Measurements from ENCODE around the gene GPR55.

The GPR55 gene

DNA sequence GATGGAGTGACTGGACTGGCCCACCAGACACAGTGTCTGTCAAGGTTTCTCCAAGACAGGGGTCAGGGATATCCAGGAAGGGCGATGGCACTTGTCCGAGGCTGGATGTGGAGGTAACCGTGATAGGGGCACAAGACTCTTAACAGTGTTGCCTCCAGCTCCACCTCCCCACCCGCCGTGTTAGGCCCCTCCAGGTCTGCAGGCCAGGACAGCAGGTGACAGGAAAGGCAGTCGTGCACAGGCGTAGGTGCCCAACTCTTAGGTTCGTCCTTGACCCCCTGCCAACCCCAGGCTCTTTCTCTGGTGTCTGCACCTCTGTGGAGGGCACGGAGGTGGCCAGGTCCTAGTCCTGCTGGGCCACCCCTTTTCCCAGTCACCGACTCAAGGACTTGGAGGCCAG lies 50.2 kb downstream of the GPR55 start:
- DNase-seq (ENCODE audit: extremely low read depth, low read depth), result no peak
- TF ChIP-seq, protein P1, sequence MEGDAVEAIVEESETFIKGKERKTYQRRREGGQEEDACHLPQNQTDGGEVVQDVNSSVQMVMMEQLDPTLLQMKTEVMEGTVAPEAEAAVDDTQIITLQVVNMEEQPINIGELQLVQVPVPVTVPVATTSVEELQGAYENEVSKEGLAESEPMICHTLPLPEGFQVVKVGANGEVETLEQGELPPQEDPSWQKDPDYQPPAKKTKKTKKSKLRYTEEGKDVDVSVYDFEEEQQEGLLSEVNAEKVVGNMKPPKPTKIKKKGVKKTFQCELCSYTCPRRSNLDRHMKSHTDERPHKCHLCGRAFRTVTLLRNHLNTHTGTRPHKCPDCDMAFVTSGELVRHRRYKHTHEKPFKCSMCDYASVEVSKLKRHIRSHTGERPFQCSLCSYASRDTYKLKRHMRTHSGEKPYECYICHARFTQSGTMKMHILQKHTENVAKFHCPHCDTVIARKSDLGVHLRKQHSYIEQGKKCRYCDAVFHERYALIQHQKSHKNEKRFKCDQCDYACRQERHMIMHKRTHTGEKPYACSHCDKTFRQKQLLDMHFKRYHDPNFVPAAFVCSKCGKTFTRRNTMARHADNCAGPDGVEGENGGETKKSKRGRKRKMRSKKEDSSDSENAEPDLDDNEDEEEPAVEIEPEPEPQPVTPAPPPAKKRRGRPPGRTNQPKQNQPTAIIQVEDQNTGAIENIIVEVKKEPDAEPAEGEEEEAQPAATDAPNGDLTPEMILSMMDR (IDR thresholded peaks at IDR 0.05; ENCODE audit: low read depth, low read length), result no peak

DNA sequence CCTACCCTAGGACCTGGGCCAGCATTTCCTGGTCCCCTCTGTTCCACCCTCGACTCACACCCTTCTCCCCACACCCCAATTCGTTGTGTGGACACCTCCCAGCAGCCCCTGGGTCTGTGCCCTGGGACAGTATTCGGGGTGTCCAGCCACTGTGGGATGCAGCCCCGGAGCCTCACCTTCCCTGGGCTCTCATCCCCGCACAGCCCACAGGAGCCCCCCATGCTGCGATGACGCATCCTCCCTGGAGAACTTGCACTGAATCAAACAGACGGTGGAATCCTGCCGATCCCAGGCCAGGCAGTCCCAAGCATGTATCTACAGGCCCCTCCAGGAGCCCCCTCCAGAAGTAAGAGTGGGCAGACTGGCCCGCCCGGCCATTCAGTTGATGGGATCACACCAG lies 50.6 kb downstream of the GPR55 start:
- TF ChIP-seq, protein P1 (IDR thresholded peaks at IDR 0.05; ENCODE audit: low read depth, low read length), result no peak
- DNase-seq (ENCODE audit: extremely low read depth, low read depth), result no peak

DNA sequence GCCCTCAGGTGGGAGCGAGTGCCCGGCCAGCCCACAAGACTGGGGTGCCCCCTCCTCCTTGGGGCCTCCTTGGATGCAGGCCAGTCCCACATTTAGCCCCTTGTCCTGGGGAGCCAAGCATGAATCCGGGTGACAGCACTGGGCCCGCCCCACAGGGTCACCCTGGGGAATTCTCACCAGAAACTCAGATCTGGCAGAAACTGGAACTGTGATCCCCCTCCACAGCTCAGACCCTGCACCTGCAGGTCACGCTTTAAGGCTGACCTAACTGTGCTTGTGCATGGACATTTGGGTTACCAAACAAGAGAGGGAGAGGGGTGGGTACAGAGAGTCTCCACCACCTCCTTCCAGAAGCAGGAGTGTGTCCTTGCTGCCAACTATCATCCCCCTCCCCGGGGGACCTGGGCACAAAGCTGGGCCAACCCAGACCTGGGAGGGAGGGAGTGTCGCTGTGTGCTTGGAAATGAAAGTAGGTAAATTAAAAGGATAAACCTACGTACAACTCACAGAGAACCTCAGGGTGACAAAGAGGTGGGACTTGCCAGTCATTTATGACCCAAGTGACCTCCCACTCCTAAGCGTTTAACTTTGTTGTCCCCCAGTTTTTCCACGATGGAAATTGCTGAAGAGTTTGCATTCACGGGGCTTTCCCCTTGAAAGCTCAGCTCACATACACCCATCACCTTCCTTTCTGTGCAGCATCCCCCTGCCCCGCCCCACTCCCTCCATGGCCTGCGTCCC lies 51.2 kb downstream of the GPR55 start:
- TF ChIP-seq, protein P1 (IDR thresholded peaks at IDR 0.05; ENCODE audit: low read depth, low read length), result no peak

DNA sequence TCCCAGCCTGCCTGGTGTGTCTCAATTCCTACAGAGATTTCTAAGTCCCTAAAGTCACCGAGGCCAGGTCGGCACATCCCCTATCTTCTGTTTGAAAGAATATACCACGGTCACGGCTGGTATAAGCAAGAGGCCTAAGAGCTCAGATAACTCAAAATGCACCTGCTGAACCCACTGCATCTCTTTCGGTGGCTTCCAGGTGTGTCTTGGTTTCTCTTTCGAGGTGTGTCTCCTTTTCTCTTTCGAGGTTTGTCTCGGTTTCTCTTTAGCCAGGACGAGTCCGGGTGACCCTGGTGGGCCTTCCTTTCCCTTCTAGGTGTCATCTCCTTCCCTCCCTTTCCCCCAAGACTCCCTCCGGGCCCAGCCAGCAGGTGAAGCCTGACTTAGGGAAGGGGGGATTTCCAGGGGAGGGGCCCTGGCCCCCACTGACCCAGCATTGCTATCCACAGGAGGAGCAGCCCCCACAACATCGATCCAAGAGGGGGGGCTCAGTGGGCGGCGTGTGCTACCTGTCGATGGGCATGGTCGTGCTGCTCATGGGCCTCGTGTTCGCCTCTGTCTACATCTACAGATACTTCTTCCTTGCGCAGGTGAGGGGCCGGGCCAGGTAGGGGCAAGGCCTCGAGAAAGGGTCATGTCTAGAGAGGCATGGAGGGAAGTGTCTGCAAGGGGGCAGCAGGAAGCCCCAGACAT lies 51.9 kb downstream of the GPR55 start:
- TF ChIP-seq, protein P1 (IDR thresholded peaks at IDR 0.05; ENCODE audit: low read depth, low read length), result no peak
- no peak for DNase-seq (ENCODE audit: extremely low read depth, low read depth)

More for the DNA sequence above, 51.2 kb downstream of the GPR55 start:
- no peak for DNase-seq (ENCODE audit: extremely low read depth, low read depth)

DNA sequence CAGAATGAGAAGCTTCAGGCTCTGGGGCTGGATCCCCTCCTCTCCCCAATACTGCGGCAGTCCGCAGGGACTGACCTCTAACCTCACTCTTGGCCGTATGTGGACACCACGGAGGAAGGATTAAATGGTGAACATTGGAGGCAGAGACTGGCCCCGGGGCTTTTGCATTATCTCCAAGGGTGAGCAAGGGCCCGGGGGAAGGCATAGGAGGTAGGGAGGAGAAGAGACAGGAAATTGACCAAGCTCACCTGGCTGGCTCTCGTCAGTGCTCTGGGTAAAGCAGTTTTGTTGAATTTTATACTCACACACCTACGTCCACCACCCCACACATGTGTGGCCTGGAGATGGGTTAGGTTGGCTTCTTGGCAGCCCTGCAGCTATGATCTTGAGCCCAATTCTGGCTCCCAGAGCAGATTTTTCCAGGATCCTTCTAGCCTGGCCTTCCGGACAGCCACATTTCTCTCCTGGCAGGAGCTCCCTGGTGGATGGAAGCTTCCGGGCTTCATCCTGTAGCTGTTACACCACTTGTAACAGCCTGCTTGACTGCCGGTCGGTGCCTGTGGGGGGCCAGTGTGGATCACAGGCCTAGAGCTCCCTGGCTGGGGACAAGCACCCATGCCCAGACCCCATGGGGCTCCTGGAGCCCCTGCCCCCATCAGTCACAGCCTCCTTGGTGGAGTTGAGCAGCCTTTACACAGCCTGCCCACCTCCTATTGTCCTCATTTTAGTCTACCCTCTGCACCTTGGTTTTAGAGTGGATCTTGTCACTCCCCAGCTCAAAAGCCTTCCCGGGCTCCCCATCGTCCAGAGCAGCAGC lies 52.7 kb downstream of the GPR55 start:
- DNase-seq (ENCODE audit: extremely low read depth, low read depth), result no peak
- TF ChIP-seq, protein P1 (IDR thresholded peaks at IDR 0.05; ENCODE audit: low read depth, low read length), result no peak

DNA sequence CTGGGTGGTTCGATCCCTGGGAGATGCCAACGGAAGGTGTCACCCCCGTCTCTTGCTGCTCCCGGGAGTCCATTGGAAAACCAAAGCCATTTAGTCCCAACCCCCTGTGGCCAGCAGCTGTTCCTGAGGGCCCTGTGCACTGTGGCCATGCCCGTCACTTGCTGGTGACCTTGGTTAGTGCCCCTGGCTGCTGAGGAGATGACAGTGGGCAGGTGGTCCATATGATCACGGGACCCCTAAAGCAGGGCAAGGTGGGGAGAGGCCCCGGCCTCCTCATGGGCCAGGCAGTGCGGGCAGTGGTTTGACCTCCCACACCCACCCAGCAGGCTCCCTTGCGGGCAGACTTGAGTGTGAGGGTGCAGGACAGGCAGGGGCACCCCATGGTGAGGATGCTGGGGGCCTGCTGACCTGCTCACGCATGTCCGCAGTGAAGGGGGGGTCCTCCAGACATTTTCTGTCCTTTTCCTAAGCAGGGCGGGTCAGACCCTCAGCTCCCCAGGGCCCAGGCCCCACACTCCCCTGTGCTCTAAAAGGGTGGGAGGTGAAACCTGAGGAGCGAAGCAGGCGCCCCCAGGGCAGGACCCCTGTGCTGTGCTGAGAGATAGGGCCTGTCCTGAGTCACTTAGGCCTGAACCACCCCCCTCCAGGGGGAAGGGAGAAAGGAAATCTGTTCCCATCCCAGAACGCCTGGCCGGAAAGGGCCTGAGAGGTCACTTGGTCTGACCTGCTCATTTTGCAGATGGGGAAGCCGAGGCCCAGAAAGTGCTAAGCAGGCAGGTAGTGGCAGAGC lies 53.5 kb downstream of the GPR55 start:
- TF ChIP-seq, protein P1 (IDR thresholded peaks at IDR 0.05; ENCODE audit: low read depth, low read length), result no peak
- DNase-seq (ENCODE audit: extremely low read depth, low read depth), result no peak

All from AG09319 (cell line).